HG03039 (cell line): Measurements from ENCODE around the gene CMYA5.

Source experiments
- ATAC-seq: cut with Tn5 transposase; IDR thresholded peaks from one replicate; pipeline ENCODE4 v1.9.1; 2021; ENCODE audit warnings: mild to moderate bottlenecking, moderate library complexity; ENCODE audit not compliant: unreplicated experiment

The CMYA5 gene

GRCh38 chr5:79834098-79834753 lies 144.6 kb downstream of the CMYA5 start:
- ATAC-seq = no peak

DNA sequence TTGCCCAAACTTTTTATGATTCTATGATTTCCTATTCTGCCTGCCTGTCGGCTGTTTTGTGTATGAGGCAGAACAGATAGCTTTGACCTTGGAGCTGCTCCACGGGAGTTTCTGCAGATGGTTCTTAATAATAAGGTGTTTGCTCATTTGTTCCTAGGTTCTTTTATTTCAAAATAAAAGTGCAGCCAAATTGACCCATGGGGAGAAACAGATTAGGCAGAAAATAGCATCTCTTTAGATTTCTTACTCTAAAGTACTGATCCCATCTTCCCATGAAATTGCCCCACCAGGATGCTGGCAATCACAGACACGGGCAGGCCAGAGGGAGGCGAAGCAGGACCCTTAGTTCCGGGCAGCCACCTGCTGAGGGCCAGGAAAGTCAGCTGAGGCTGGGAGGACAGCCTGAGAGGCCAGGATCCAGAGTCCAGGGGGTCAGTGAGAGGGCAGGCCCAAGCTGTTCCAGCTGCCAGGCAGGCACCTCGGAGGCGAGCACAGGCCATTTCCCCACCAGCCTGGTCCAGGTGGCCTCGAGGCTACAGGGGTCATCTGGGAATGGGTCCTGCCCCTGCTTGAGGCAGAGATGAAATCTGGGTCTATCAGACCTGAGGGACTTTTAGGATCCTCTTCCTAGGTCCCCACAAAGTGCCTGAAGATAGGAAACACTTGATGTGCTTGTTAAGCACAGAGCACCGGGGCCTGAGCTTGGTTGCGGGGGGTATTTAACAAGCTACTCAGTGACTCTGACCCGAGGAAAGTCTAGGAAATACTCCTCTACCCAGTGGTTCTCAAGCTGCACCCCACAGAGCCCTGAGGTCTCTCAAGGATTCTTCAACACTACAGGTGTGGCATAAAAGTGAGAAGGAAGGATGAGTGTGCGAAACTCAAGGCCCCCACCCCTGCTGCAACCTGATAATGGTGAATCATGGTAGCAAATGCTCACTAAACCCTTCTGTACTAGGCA lies 145.4 kb downstream of the CMYA5 start:
- no peak for ATAC-seq

- no peak for ATAC-seq
Measured at GRCh38 chr5:79837761-79838551, 148.3 kb downstream of the CMYA5 start.

- no peak for ATAC-seq
Measured at GRCh38 chr5:79840084-79840990, 150.7 kb downstream of the CMYA5 start.

- no peak for ATAC-seq
Measured at GRCh38 chr5:79841172-79841571, 151.5 kb downstream of the CMYA5 start.

DNA sequence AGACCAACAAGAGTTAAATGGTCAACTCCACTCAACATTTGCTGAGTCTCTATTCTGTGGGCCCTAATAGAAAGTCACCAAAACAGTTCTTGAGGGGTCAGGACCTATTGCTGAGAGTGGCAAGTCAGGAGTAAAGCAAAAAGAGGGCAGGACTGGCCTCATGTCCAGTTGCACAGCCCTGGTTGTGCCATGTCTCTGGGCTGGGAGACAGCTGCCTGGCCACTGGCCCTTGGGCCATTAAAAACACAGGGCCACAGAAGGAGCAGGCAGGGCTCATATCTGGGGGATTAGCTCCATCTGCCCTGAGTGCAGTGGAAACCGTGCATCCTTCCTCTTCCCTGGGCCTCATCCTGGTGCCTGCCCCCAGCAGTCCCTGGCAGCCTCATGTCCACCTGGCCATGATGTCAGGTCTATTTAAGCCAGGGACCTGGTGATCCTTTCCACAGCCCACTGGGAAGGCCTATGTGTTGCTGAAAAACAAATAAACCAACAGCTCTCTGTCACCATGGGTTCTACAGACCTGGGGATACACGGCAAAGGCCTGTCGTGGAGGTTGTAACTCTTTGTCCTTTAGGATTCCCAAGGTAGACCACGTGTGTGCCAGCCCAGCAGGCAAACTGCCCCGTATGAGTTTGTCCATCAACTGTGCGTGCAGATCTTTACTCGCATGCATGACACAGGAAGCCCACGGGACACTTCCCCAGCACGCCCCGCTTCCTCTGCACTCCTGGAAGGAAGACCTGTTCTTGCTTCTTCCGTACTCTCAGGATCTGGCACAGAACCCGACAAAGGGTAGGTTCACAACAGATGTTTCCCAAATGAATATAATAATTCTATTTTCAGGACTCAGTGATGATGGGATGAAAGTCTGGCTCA lies 152.6 kb downstream of the CMYA5 start:
- ATAC-seq = no peak

DNA sequence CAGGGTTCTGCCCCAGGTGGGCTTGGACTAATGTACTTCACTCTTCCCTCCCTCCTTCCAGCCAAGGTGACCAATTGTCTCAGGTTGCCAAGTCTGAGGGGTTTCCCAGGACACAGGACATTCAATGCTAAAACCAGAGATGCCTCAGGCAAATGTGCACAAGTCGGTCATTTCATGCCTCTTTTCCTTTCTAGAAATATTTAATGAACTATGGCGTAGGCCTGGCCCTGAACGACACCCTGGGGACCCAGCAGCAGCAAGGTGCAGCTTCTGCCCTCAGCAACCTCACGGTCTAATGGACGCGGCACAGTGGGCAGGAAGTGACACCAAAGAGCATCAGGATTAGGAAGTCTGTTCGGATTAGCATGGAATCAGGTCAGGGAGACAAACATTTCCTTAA lies 153.4 kb downstream of the CMYA5 start:
- ATAC-seq = no peak

DNA sequence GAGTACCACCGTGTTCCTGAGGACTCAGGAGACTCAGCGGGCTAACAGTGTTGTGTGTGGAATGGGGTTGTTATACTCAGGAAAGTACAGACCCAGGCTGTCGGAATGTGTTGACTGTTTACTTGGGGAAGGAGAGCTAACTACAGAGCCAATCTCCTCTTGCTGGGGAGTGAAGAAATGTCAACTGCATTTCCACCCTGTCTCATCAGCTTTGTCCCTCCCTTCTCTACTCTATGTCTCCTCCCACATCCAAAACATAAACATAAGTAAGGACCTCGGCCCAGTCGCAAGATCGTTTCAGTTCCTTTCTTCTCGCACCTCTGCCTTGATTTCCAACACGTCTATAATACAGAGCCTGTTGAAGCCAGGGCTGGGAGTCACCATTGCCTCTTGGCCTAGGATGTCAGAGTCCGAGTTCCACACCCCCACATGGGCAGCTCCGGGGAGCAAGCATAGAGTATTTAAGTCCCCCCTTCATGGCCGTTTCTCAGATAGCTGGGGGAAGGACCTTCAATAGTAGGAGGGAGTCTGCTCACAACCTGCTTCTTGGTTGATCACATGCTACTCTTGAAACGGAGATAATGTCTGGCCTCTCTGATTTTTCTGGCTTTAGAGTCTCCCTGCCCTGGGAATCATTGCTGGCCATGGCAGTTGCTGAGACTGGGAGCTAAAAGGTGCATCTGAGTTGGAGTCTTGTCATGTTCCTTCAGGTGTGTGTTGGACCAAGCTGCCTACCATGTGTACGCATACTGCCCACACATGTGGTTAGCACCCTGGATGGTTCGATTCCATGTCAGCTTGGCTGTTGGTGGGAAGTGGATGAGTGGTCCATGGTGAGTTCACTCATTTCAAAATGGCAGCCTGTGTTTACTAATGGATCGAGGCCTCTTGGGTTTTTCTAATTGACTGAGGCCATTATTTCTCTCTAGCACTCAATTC lies 154.1 kb downstream of the CMYA5 start:
- no peak for ATAC-seq

GRCh38 chr5:79844571-79844970 lies 154.9 kb downstream of the CMYA5 start:
- ATAC-seq = no peak

DNA sequence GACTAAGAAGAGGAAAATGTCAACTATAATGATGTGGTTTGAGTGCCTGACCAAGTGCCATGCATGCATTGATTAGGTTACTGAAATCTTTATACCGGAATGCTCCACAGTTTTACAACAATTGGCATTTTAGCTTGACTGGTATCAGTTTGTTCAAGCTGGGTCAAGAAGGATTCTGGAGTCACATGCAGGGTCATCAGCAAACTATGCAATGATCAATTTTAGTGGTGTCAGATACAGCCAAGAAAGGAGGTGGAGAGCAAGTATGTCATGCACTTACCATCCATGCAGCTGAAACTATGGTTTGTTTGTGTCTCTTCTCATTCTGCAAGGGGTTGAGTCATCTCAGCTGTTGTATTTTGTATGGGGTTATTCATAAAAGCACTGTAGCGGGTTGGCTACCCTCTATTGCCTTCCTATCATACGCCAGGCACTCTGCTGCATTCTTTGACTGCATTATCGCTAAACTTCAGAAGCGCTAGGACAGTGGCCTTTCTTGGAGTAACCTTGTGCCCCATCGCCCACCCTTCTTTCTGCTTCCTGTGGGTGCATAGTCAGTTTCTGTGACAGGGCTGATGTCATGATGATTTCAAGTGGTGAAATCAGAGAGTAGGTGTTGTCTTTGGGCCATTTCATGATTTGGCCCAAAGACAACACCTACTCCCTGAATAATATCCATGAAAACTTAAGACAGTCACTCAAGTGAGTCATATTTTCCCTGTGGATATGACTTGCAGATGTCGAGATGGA lies 156.0 kb downstream of the CMYA5 start:
- ATAC-seq = no peak

DNA sequence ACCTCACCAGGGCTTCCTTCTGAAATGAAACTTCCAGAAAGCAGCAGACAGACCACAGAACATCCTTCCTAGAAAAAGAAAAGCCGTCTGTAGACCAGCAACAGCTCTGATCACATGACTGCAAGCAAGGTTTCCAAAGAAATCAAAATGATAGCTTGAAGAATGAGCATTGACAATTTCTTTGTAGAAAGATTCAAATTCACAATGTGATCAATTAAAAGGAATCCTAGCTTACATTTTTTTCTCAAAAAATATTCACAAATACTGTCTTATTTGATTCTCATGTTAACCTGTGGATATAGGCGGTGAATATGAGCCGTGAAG lies 156.5 kb downstream of the CMYA5 start:
- no peak for ATAC-seq

DNA sequence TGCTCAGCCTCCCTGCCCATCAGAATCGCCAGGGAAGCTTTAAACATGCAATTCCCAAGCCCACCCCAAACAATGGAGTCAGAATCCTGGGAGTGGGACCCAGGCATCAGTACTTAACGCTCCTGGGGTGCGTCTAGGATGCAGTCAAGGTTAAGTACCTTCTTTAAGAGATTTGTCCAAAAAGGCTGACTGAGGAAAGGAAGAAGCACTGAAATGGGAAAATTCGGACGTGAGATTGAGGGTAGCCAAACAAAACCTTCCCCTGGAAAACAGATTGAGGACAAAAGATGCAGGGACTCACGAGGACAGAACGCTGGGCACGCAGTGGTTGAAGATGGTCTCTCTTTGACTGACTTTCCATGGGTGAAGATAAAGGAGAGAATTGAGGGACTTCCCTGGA lies 157.9 kb downstream of the CMYA5 start:
- ATAC-seq = no peak

GRCh38 chr5:79849061-79849460 lies 159.4 kb downstream of the CMYA5 start:
- no peak for ATAC-seq
